HG03565 (cell line): Measurements from ENCODE around the gene ADAT3.
A peak's percentile ranks its signal among the peaks of the same experiment; 100 is the strongest.
"Not testable (repeated sequence)": the region's sequence is repeated elsewhere in the genome, so short reads cannot be mapped to it uniquely, and the experiment has no call there.

Experiments
- ATAC-seq: cut with Tn5 transposase; IDR thresholded peaks from one replicate; pipeline ENCODE4 v1.9.1; 2021; ENCODE audit warnings: mild to moderate bottlenecking, moderate library complexity; ENCODE audit not compliant: unreplicated experiment

The ADAT3 gene

DNA sequence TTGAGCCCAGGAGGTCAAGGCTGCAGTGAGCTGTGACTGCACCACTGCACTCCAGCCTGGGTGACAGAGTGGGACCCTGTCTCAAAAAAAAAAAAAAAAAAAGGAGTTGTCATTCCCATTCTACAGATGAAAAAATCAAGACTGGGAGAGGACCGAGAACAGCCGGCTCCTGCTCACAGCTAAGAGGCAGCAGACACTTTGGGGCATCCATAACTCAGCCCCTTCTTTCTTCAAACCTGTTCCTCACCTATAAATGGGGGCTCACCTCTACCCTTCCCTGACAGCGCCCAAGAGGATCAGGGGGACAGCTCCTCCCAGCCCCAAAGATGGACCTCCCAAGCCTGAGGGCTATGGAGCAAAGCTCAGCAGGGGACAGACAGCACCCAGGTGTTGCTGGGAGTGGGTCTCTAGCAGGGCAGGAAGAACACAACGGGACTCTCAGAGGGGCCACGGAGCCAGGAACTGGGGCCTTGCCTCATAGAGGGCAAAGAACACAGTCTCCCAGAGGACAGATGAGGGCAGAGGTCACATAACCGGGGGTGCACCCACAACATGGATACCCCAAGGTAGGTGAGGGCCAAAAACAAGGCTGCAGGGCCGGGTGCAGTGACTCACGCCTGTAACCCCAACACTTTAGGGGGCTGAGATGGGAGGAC, 38.4 kb upstream of the ADAT3 start:
- ATAC-seq = no peak

DNA sequence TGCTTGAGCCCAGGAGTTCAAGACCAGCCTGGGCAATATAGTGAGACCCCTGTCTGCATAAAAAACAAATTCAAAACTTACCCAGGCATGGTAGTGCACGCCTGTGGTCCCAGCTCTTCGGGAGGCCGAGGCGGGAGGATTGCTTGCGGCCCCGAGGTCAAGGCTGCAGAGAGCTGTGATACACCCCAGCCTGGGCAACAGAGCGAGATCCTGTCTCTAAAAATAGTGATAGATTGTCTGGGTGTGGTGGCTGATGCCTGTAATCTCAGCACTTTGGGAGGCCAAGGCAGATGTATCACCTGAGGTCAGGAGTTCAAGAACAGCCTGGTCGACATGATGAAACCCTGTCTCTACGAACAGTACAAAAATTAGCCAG, 37.9 kb upstream of the ADAT3 start:
- no peak for ATAC-seq

GRCh38 chr19:1868971-1869370, 36.2 kb upstream of the ADAT3 start:
- ATAC-seq = no peak

- ATAC-seq = no peak
Observed at GRCh38 chr19:1871140-1871597, 34.0 kb upstream of the ADAT3 start.

- no peak for ATAC-seq
Observed at GRCh38 chr19:1871630-1872029, 33.6 kb upstream of the ADAT3 start.

DNA sequence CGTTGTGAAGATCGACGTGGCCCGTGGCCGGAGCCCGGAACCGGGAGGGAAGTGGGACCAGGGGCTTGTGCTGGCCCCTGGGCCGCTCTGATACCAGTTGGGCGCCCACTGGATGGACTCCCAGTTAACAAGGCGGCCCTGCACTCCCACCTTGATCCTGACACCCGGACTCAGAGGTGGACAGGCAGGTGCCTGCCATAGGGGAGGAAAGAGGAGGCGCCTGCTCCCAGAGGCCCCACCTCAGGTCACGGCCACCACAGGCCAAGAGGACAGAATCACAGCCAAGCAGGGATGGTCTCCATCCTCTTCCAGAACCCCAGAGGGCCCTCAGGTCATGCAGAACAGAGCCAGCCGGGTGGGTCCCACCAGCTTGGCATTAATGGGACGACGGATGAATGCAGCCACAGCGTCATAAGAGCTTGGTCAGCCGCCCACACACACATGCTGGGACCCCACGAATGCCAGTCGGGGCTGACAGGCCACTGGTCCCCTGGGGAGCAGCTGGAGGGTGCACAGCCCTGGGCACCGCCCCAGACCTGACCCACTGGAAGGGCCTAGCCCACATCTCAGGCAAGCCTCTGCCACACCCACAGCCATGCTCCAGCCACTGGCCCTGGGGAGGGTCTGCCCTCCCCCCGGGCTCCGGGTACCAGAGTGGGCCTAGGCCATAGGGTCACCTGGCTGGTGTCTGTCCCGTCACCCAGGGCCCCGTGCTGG, 32.2 kb upstream of the ADAT3 start:
- ATAC-seq = no peak

DNA sequence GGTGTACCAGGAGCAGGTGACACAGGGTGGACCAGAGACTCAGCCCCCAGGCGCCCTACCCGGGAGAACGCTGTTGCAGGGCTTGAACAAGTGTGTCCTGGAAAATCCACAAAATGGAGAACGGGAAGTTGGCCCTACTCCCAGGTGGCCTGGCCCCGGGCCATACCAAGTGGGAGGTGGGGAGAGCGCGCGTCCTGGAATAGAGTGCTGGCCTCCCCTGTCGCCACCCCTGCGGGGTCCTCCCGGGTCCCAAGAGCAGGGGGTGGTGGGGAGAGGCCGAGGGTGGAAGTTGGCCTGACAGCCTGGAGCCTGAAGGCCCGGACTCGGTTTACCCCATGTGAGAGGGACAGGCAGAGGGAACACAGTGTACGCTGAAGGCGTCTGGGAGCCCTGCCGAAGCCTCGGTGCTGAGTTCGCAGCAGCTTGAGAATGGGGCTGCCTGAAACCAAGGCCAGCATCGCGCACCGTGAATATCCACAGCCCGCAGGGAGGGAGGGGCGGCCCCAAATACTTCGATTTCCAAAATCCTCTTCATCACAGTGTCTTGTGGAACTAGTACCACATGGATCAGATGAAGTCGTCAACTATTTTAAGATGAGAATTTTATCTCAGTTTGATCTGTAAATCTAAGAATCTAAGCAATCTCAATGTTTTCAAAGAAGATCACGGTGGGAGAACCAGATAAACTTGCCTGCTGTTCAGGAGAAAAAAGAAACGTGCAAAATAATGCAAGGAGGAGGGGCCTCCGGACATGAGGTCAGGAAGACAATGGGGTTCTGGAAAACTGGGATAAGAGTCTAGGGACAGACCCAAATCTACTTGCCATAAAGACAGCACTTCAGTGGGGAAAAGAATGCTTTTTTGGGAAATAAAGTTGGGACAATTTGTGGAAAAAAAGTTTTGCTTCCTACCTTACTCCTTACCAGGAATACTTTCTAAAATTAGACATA, 31.4 kb upstream of the ADAT3 start:
- ATAC-seq = no peak

DNA sequence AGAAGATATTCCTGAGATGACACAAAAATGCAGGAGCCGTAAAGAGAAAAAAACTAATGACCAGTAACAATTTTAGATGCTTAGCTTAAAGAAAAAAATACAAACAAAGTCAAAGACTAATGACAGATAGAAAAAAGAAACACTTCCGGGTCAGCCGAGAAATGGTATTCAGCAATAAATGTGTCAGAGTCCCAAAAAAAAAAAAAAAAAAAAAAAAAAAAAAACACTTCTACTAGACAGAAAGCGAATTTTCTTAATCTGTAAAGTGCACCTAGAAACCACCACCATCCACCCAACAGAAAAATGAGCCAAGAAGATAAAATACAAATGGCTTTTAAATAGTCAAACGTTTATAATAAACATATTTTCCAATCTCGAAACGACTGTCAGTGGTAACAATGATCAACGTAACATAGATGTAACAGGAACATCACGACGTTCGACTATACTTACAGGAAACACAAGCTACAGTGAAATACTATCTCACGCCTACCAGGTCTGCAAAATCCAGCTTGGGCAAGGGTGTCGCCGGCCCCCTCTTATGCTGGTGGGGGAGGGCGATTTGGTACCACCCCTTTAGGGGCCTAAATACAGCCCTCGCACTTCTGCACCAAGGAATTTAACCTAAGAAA, 30.5 kb upstream of the ADAT3 start:
- ATAC-seq = no peak

DNA sequence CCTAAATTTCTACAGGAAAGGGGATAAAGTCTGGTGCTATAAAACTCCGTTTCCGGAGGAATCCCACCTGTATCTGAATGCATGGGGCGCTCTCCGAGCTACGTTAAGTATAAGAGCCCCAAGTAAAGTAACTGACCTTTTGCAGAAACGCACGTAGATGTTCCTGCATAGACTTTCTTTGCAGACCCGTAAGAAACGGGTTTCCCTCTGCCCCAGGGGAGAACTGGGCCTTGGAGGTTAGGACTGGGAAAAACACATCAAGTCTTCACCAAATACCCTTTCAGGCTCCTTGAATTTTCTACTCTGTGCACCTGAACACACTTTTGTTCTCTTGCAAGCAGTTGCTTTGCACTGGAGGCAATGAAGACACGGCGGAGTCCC, 29.9 kb upstream of the ADAT3 start:
- ATAC-seq = not testable (repeated sequence)

DNA sequence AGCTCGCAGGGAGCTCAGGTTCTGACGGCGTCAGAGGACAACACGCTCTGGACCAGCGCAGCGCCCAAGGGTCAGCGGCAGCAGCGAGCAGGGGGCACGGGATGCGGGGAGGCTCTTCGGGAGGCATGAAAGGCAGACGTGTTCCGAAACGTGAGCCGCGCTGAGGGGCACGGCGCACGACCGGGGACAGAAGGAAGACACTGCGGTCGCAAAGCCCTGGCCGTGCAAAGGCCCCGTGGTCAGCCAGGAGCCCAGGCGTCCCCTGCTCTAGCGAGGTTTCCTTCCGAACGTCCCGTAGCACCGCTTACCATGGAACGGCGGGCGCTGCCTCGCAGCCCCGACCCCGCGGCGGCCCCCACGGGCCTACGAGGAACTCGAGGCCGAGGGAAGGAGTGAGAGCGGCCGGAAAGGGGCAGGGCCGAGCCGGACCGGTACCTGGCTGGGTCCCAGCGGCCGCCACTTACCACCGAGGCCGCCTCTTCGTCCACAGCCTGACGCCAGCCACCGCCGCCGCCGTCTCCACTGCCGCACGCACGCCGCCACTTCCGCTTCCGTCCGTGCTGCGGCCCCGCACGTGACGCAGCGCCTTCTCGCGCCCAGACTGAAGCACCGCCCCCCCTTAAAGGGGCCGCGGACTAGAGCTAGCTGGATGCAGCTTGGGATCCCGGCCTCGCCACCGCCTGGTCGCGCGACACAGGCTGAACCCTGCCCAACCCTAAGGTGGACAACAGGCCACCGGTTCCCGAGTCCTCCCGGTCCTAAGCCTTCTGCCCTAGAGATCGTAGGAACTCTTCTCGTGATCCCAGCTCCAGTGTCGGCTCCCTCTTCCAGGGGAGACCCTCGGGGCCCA, 29.3 kb upstream of the ADAT3 start:
- peak; percentile 72 for ATAC-seq

GRCh38 chr19:1876496-1877279, 28.5 kb upstream of the ADAT3 start:
- not testable (repeated sequence) for ATAC-seq

DNA sequence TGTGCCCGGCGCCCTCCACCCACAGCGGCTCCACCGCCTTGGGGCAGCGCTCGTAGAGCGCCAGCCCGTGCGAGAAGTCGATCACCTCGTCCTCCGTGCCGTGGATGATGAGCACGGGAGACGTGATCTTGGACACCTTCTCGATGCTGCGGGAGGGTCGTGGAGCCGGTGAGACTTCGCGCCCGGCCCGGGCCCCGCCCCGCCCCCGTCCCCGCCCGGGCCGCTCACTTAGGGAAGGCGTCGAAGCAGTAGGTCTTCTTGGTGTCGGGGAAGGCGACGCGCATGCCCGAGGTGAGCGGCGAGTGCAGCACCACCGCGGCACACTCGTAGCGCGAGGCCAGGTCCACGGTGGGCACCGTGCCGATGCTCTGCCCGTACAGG, 27.9 kb upstream of the ADAT3 start:
- ATAC-seq = not testable (repeated sequence)

GRCh38 chr19:1878583-1878982, 26.6 kb upstream of the ADAT3 start:
- not testable (repeated sequence) for ATAC-seq

GRCh38 chr19:1879982-1880381, 25.2 kb upstream of the ADAT3 start:
- ATAC-seq = not testable (repeated sequence)

DNA sequence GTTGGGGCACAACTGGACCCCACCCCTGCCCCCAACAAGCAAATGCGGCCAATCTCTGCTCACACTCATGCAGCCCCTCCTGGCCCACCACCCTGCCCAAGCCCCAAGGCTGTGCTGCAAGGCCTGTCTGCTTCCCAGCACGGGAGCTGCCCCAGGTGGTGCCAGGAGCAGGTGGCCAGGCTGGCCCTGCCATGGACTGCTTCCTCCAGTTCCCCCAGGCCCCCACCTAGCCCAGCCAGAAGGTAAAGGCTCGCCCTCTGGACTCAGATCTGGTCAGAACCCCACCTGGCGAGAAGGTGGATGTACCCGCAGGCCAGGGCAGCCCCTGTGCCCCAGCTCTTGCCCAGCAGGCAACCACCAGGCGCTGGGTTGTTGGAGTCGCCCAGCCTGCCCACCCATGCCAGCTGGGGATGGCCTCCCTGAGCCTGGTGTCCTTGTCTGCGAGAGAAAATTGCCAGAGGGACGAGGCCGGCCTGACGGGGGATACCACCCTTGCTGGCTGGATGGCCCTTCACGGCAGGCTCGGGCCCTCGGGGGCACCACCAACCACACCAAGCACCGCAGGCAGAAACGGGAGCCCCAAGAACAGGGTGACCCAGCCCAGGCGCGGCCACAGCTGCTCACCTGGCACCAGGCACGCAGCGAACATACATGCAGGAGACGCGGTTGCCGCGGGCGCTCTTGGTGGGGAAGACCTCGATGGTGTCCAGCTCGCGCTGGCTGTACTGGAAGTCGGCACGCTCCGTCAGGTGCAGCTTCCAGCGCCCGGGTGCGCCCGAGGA, 24.4 kb upstream of the ADAT3 start:
- no peak for ATAC-seq

- ATAC-seq = not testable (repeated sequence)
Observed at GRCh38 chr19:1881393-1882088, 23.7 kb upstream of the ADAT3 start.

- ATAC-seq = no peak
Observed at GRCh38 chr19:1882089-1882785, 23.0 kb upstream of the ADAT3 start.
